Coronary artery (tissue), 2 donors: ENCODE measurements around the gene ADCY9.
"Not testable (repeated sequence)": the region's sequence is repeated elsewhere in the genome, so short reads cannot be mapped to it uniquely, and the experiment has no call there.

Experiments
- DNase-seq: peaks from one replicate; pipeline ENCODE4 v3.0.0-alpha.2; 2017; ENCODE audit warnings: low spot score
- H3K27ac ChIP-seq, 2 donors: fragments of 200-600 bp; sonication (generic); one replicate each; pipeline ENCODE4 v1.5.1; 2016 to 2019
- H3K4me3 ChIP-seq: fragments of 200-600 bp; sonication (generic); 2 replicates; pipeline ENCODE4 v1.5.1; 2016; ENCODE audit warnings: mild to moderate bottlenecking, moderate library complexity
- CTCF ChIP-seq: fragments of 200-600 bp; sonication (generic); IDR thresholded peaks from one replicate; pipeline ENCODE4 v1.5.1; 2019; ENCODE audit warnings: antibody characterized with exemption

Gene ADCY9

DNA sequence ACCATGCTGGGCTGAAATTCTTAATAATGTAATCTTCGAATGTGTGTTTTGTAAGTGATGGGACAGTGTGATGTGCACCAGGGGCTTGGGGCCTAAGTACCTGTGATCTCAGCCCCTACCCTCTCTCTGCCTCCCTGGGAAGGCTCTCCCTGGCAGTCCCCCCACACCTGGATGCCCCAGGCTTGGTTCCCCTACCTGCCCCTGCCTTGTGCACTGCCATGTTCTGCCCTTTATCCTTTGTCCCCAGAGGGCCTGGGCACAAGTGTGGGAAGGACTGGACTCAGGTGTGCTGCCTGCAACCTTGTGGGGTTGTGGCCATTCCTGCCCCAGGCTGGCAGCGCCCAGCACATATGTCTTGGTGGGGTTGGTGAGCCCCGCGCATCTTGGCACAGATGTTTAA is 180.3 kb downstream of the ADCY9 start:
- DNase-seq = no peak
- no peak overlapping the region for H3K27ac ChIP-seq
- H3K4me3 ChIP-seq = no peak overlapping the region
- no peak for TF ChIP-seq CTCF

DNA sequence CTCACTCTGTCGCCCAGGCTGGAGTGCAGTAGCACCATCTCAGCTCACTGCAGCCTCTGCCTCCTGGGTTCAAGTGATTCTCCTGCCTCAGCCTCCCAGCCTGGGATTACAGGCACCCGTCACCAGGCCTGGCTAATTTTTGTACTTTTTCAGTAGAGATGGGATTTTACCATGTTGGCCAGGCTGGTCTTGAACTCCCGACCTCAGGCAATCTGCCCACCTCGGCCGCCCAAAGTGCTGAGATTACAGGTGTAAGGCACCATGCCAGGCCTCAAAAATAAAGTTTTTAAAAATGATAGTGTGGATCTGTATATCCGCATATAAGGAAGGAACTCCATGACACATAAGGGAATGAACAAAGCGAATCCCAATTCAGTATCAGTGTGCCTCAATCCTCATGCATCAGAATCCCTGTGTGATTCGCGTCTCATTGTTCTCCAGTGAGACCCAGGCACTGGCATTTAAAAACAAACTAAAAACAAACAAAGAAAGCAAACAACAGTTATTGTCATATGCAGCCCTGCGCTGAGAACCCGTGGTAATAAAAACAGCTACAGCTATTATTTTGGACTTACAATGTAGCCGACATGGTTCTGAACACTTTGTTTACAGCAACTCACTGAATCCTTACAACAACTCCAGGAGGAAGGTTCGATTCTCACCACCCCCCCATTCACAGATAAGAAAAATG is 181.6 kb downstream of the ADCY9 start:
- no peak for TF ChIP-seq CTCF
- no peak overlapping the region for H3K4me3 ChIP-seq
- H3K27ac ChIP-seq = no peak overlapping the region
- no peak for DNase-seq

DNA sequence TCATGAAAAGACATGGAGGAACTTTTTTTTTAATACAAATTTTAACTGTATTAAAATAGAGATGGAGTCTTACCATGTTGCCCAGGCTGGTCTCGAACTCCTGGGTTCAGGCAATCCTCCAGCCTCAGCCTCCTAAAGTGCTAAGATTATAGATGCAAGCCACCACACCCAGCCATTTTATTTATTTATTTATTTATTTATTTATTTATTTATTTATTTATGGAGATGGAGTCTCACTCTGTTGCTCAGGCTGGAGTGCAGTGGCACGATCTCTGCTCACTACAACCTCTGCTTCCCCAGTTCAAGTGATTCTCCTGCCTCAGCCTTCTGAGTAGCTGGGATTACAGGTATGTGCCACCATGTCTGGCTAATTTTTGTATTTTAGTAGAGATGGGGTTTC is 189.1 kb downstream of the ADCY9 start:
- not testable (repeated sequence) for DNase-seq, H3K27ac ChIP-seq, H3K4me3 ChIP-seq

GRCh38 chr16:3924763-3925162 is 191.5 kb downstream of the ADCY9 start:
- DNase-seq = no peak
- H3K27ac ChIP-seq = no peak overlapping the region
- no peak for TF ChIP-seq CTCF
- H3K4me3 ChIP-seq = no peak overlapping the region

GRCh38 chr16:3922241-3922640 is 194.0 kb downstream of the ADCY9 start:
- DNase-seq = no peak
- H3K4me3 ChIP-seq = no peak overlapping the region
- TF ChIP-seq CTCF = no peak
- H3K27ac ChIP-seq = no peak overlapping the region

DNA sequence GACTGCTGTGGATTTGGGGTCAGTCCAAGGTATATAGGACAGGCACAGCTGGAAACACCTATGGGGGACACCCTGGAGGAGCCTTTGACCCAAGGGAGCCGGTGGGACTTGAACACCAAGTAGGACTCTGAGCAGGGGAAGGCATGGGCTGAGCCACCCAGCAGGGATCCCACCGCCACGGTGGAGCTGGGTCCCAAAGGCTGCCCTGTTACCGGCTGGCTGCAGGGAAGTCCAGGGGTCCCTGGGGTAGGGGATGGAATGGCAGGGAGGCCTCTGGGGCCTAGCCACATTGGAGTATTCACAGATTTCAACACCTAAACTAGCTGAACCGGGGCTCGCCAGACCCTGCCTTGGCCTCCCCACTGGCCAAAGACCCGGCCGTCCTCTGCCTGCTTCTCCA is 196.0 kb downstream of the ADCY9 start:
- Histone ChIP-seq H3K4me3 (no peak overlapping the region), H3K27ac (no peak overlapping the region)
- no peak for DNase-seq
- no peak for TF ChIP-seq CTCF

DNA sequence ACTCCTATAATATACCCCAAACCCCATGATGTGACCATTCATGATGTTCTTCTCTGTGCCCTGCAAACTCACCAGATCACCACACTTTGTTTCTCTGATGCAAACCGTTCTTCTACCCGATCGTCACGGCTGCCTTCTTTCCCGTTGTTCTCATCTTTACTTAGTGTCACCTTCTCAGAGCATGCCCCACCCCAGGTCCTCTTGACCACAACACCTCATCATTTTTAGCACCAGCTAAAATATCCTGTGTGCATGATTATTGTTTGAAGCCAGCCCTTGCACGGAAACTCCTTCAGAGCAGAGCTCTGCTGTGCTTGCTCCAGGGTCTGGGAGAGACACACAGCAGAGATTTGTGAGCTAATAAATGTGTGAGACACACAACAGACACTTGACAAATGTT is 196.8 kb downstream of the ADCY9 start:
- no peak overlapping the region for H3K4me3 ChIP-seq
- no peak for TF ChIP-seq CTCF
- no peak overlapping the region for H3K27ac ChIP-seq
- no peak for DNase-seq
